ENCODE results near the gene APOC4.

The APOC4 gene

GRCh38 chr19:44990459-44990858 lies 48.4 kb downstream of the APOC4 start:
- Histone ChIP-seq H2AFZ (ENCODE audit: low read depth) (no peak overlapping the region), H3K36me3 (ENCODE audit: insufficient read depth) (no peaks in the 10 kb centered on the region), H4K20me1 (ENCODE audit: insufficient read depth) (no peaks in the 10 kb centered on the region), H3K4me3 (IDR thresholded peaks at IDR 0.05; ENCODE audit: insufficient read depth, low read depth, low read length) (no peak overlapping the region), H3K9ac (no peak overlapping the region), H3K79me2 (ENCODE audit: insufficient read depth, low read depth) (no peaks in the 10 kb centered on the region), H3K4me2 (no peak overlapping the region), H3K27me3 (ENCODE audit: insufficient read depth, low read depth) (no peaks in the 10 kb centered on the region), H3K27ac (no peak overlapping the region), H3K4me1 (ENCODE audit: low read depth, poor library complexity, severe bottlenecking) (peaks cover 22% of the 10 kb centered on the region)
- TF ChIP-seq CTCF (conservative IDR thresholded peaks at IDR 0.05; ENCODE audit: low read depth, low read length): no peak

GRCh38 chr19:44990966-44991365 lies 48.9 kb downstream of the APOC4 start:
- Histone ChIP-seq H3K4me1 (ENCODE audit: low read depth, poor library complexity, severe bottlenecking) (peaks cover 25% of the 10 kb centered on the region), H3K36me3 (ENCODE audit: insufficient read depth) (no peaks in the 10 kb centered on the region), H3K4me3 (IDR thresholded peaks at IDR 0.05; ENCODE audit: insufficient read depth, low read depth, low read length) (no peak overlapping the region), H3K27me3 (ENCODE audit: insufficient read depth, low read depth) (no peaks in the 10 kb centered on the region), H3K9ac (no peak overlapping the region), H3K79me2 (ENCODE audit: insufficient read depth, low read depth) (no peaks in the 10 kb centered on the region), H4K20me1 (ENCODE audit: insufficient read depth) (no peaks in the 10 kb centered on the region), H2AFZ (ENCODE audit: low read depth) (no peak overlapping the region), H3K27ac (no peak overlapping the region), H3K4me2 (no peak overlapping the region)
- TF ChIP-seq CTCF (conservative IDR thresholded peaks at IDR 0.05; ENCODE audit: low read depth, low read length): no peak

GRCh38 chr19:44992336-44993163 lies 50.5 kb downstream of the APOC4 start:
- no peak overlapping the region for H3K4me3 ChIP-seq (IDR thresholded peaks at IDR 0.05; ENCODE audit: insufficient read depth, low read depth, low read length)
- no peak overlapping the region for H2AFZ ChIP-seq (ENCODE audit: low read depth)
- H3K4me1 ChIP-seq (ENCODE audit: low read depth, poor library complexity, severe bottlenecking): peaks cover 39% of the 10 kb centered on the region
- H3K9ac ChIP-seq: no peak overlapping the region
- no peak overlapping the region for H3K4me2 ChIP-seq
- TF ChIP-seq CTCF (conservative IDR thresholded peaks at IDR 0.05; ENCODE audit: low read depth, low read length): no peak
- no peaks in the 10 kb centered on the region for H3K27me3 ChIP-seq (ENCODE audit: insufficient read depth, low read depth)
- H3K27ac ChIP-seq: no peak overlapping the region
- no peaks in the 10 kb centered on the region for H4K20me1 ChIP-seq (ENCODE audit: insufficient read depth)
- H3K36me3 ChIP-seq (ENCODE audit: insufficient read depth): no peaks in the 10 kb centered on the region
- no peaks in the 10 kb centered on the region for H3K79me2 ChIP-seq (ENCODE audit: insufficient read depth, low read depth)

- no peak overlapping the region for H2AFZ ChIP-seq (ENCODE audit: low read depth)
- no peaks in the 10 kb centered on the region for H3K79me2 ChIP-seq (ENCODE audit: insufficient read depth, low read depth)
- no peaks in the 10 kb centered on the region for H3K36me3 ChIP-seq (ENCODE audit: insufficient read depth)
Measured at GRCh38 chr19:44993526-44993925, 51.5 kb downstream of the APOC4 start.

More at GRCh38 chr19:44993526-44993925, 51.5 kb downstream of the APOC4 start:
- no peak overlapping the region for H3K27ac ChIP-seq
- no peak overlapping the region for H3K4me3 ChIP-seq (IDR thresholded peaks at IDR 0.05; ENCODE audit: insufficient read depth, low read depth, low read length)
- no peak overlapping the region for H3K9ac ChIP-seq
- no peak overlapping the region for H3K4me2 ChIP-seq
- TF ChIP-seq CTCF (conservative IDR thresholded peaks at IDR 0.05; ENCODE audit: low read depth, low read length): no peak
- no peaks in the 10 kb centered on the region for H3K27me3 ChIP-seq (ENCODE audit: insufficient read depth, low read depth)
- no peaks in the 10 kb centered on the region for H4K20me1 ChIP-seq (ENCODE audit: insufficient read depth)
- H3K4me1 ChIP-seq (ENCODE audit: low read depth, poor library complexity, severe bottlenecking): peaks cover 39% of the 10 kb centered on the region
